ENCODE measurements around the gene GALNT17.
"Not testable (repeated sequence)": the region's sequence is repeated elsewhere in the genome, so short reads cannot be mapped to it uniquely, and the experiment has no call there.

GALNT17 gene

GRCh38 chr7:71165708-71166107 is 33.8 kb downstream of the GALNT17 start:
- no peak for DNase-seq (ENCODE audit: low read depth in 2 of 2)

- no peak for DNase-seq (ENCODE audit: low read depth in 2 of 2)
These were observed 39.5 kb downstream of the GALNT17 start for GRCh38 chr7:71171476-71171875.

GRCh38 chr7:71173955-71174354 is 42.0 kb downstream of the GALNT17 start:
- DNase-seq (ENCODE audit: low read depth in 2 of 2): no peak

- no peak for DNase-seq (ENCODE audit: low read depth in 2 of 2)
These were observed 50.5 kb downstream of the GALNT17 start for GRCh38 chr7:71182438-71182935.

- DNase-seq (ENCODE audit: low read depth in 2 of 2): no peak
These were observed 52.2 kb downstream of the GALNT17 start for GRCh38 chr7:71184136-71184535.

- no peak for DNase-seq (ENCODE audit: low read depth in 2 of 2)
These were observed 52.7 kb downstream of the GALNT17 start for GRCh38 chr7:71184609-71185008.

- no peak for DNase-seq (ENCODE audit: low read depth in 2 of 2)
These were observed 54.7 kb downstream of the GALNT17 start for GRCh38 chr7:71186535-71187057.

GRCh38 chr7:71191771-71192170 is 59.8 kb downstream of the GALNT17 start:
- no peak for DNase-seq (ENCODE audit: low read depth in 2 of 2)

- no peak for DNase-seq (ENCODE audit: low read depth in 2 of 2)
These were observed 61.3 kb downstream of the GALNT17 start for GRCh38 chr7:71193099-71193810.

- DNase-seq (ENCODE audit: low read depth in 2 of 2): no peak
These were observed 66.4 kb downstream of the GALNT17 start for GRCh38 chr7:71198391-71198790.

- DNase-seq (ENCODE audit: low read depth in 2 of 2): no peak
These were observed 66.9 kb downstream of the GALNT17 start for GRCh38 chr7:71198887-71199286.

GRCh38 chr7:71206184-71206583 is 74.2 kb downstream of the GALNT17 start:
- DNase-seq (ENCODE audit: low read depth in 2 of 2): no peak

GRCh38 chr7:71208881-71209280 is 76.9 kb downstream of the GALNT17 start:
- no peak for DNase-seq (ENCODE audit: low read depth in 2 of 2)

- DNase-seq (ENCODE audit: low read depth in 2 of 2): not testable (repeated sequence)
These were observed 77.5 kb downstream of the GALNT17 start for GRCh38 chr7:71209484-71209883.

- DNase-seq (ENCODE audit: low read depth in 2 of 2): no peak
These were observed 78.3 kb downstream of the GALNT17 start for GRCh38 chr7:71210220-71210619.

GRCh38 chr7:71212433-71212832 is 80.5 kb downstream of the GALNT17 start:
- not testable (repeated sequence) for DNase-seq (ENCODE audit: low read depth in 2 of 2)

- no peak for DNase-seq (ENCODE audit: low read depth in 2 of 2)
These were observed 84.3 kb downstream of the GALNT17 start for GRCh38 chr7:71216211-71216610.

GRCh38 chr7:71220210-71220695 is 88.3 kb downstream of the GALNT17 start:
- no peak for DNase-seq (ENCODE audit: low read depth in 2 of 2)

- DNase-seq (ENCODE audit: low read depth in 2 of 2): no peak
These were observed 89.1 kb downstream of the GALNT17 start for GRCh38 chr7:71221049-71221448.

GRCh38 chr7:71221549-71221948 is 89.6 kb downstream of the GALNT17 start:
- no peak for DNase-seq (ENCODE audit: low read depth in 2 of 2)

- no peak for DNase-seq (ENCODE audit: low read depth in 2 of 2)
These were observed 95.2 kb downstream of the GALNT17 start for GRCh38 chr7:71227126-71227525.

GRCh38 chr7:71229148-71229547 is 97.2 kb downstream of the GALNT17 start:
- DNase-seq (ENCODE audit: low read depth in 2 of 2): no peak

GRCh38 chr7:71229699-71230098 is 97.8 kb downstream of the GALNT17 start:
- no peak for DNase-seq (ENCODE audit: low read depth in 2 of 2)
